PC-9 (cell line): ENCODE measurements around the gene DOHH. TPM values are rescaled to one million over a fixed set of nuclear protein-coding genes. Genes with fewer than 3 reads are reported as not detected.

ENCODE experiments used
- BruUV-seq: library from RNA; stranded (reverse); fragments of 400-500 nt; replicated peaks from 2 replicates; lab custom pipeline; 2021; lab: Mats Ljungman, UMichigan
- CTCF ChIA-PET: fragments of 300-600 bp; sonication (Branson Sonifier 250); formaldehyde crosslinking; loops from one replicate; lab custom pipeline; 2022; ENCODE audit warnings: antibody characterized with exemption; lab: Charles Lee
- POLR2A ChIA-PET: fragments of 300-600 bp; sonication (Branson Sonifier 250); formaldehyde crosslinking; loops from one replicate; lab custom pipeline; 2022; ENCODE audit warnings: antibody characterized with exemption; ENCODE audit not compliant: unreplicated experiment; lab: Charles Lee
- DNase-seq, 2 experiments: peaks; one replicate each; pipeline versions ENCODE4 v3.0.0 to v3.0.0-alpha.2; 2015 to 2022; ENCODE audit warnings: mixed read lengths in 1 of 2
- H2AFZ ChIP-seq: fragments of 200-600 bp; sonication (generic); 2 replicates; pipeline ENCODE4 v1.8.1; 2017; ENCODE audit warnings: antibody characterized with exemption
- H3F3A ChIP-seq: fragments of 200-600 bp; sonication (generic); 2 replicates; pipeline ENCODE4 v1.8.1; 2017; ENCODE audit warnings: antibody characterized with exemption, mild to moderate bottlenecking, low read depth; ENCODE audit not compliant: insufficient read depth
- H3K27ac ChIP-seq: fragments of 200-600 bp; sonication (generic); 2 replicates; pipeline ENCODE4 v1.6.1; 2016; ENCODE audit warnings: mixed run types
- H3K27me3 ChIP-seq: fragments of 200-600 bp; sonication (generic); 2 replicates; pipeline ENCODE4 v1.6.1; 2016; ENCODE audit warnings: low read depth, mixed run types; ENCODE audit not compliant: insufficient read depth
- H3K36me3 ChIP-seq: fragments of 200-600 bp; sonication (generic); 2 replicates; pipeline ENCODE4 v1.6.1; 2016; ENCODE audit warnings: low read depth, mixed run types
- H3K4me1 ChIP-seq: fragments of 200-600 bp; sonication (generic); replicated peaks from 2 replicates; pipeline ENCODE4 v1.6.1; 2016; ENCODE audit warnings: mixed run types; ENCODE audit not compliant: insufficient read depth
- H3K4me2 ChIP-seq: fragments of 200-600 bp; sonication (generic); 2 replicates; pipeline ENCODE4 v1.6.1; 2017; ENCODE audit warnings: mixed run types
- H3K4me3 ChIP-seq: fragments of 200-600 bp; sonication (generic); 2 replicates; pipeline ENCODE4 v1.6.1; 2016; ENCODE audit warnings: mixed run types
- H3K79me2 ChIP-seq: fragments of 200-600 bp; sonication (generic); 2 replicates; pipeline ENCODE4 v1.6.1; 2017; ENCODE audit warnings: low read depth, mixed run types
- H3K9me2 ChIP-seq: fragments of 200-600 bp; sonication (generic); 2 replicates; pipeline ENCODE4 v1.8.1; 2017; ENCODE audit warnings: mild to moderate bottlenecking; ENCODE audit not compliant: insufficient read depth
- H3K9me3 ChIP-seq: fragments of 200-600 bp; sonication (generic); 2 replicates; pipeline ENCODE4 v1.8.1; 2016; ENCODE audit warnings: low read depth; ENCODE audit not compliant: insufficient read depth
- H4K20me1 ChIP-seq: fragments of 200-600 bp; sonication (generic); 2 replicates; pipeline ENCODE4 v1.8.1; 2017; ENCODE audit not compliant: insufficient read depth
- EZH2 ChIP-seq: fragments of 200-600 bp; sonication (generic); IDR thresholded peaks from 2 replicates; pipeline ENCODE4 v1.8.0; 2017; ENCODE audit warnings: antibody characterized with exemption, low read depth
- intact Hi-C: fragments of 100-400 bp; cut with micrococcal nuclease; formaldehyde crosslinking; loops from one replicate; pipeline ENCODE4 v1.10.0; 2022; ENCODE audit not compliant: unreplicated experiment
- total RNA-seq: library from RNA; stranded (reverse); gene quantifications from 2 replicates; pipeline ENCODE4 v1.2.3, GENCODE V29; 2021
- TF ChIP-seq, protein P1 (sequence below): fragments of 200-600 bp; sonication (generic); conservative IDR thresholded peaks from 2 replicates; pipeline ENCODE4 v1.6.1; 2017; ENCODE audit warnings: mixed run types, antibody characterized with exemption, mild to moderate bottlenecking, moderate library complexity

The DOHH gene
- total RNA-seq, 1 experiment from 2014 or later = 7.7 TPM

- DNase-seq = no peak
- Histone ChIP-seq H4K20me1 (no peaks in the 10 kb centered on the region), H2AFZ (no peak overlapping the region), H3K4me2 (no peak overlapping the region), H3K4me3 (no peak overlapping the region), H3K27me3 (no peaks in the 10 kb centered on the region), H3K9me3 (no peaks in the 10 kb centered on the region), H3K36me3 (no peaks in the 10 kb centered on the region), H3F3A (no peaks in the 10 kb centered on the region), H3K27ac (no peak overlapping the region), H3K79me2 (peaks cover 5% of the 10 kb centered on the region; the same call in 1 of the 2 replicates), H3K4me1 (no peaks in the 10 kb centered on the region), H3K9me2 (no peaks in the 10 kb centered on the region)
- TF ChIP-seq, protein P1, sequence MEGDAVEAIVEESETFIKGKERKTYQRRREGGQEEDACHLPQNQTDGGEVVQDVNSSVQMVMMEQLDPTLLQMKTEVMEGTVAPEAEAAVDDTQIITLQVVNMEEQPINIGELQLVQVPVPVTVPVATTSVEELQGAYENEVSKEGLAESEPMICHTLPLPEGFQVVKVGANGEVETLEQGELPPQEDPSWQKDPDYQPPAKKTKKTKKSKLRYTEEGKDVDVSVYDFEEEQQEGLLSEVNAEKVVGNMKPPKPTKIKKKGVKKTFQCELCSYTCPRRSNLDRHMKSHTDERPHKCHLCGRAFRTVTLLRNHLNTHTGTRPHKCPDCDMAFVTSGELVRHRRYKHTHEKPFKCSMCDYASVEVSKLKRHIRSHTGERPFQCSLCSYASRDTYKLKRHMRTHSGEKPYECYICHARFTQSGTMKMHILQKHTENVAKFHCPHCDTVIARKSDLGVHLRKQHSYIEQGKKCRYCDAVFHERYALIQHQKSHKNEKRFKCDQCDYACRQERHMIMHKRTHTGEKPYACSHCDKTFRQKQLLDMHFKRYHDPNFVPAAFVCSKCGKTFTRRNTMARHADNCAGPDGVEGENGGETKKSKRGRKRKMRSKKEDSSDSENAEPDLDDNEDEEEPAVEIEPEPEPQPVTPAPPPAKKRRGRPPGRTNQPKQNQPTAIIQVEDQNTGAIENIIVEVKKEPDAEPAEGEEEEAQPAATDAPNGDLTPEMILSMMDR = no peak
- no peak for TF ChIP-seq EZH2
- intact Hi-C loops = no loop called here
- ChIA-PET POLR2A (no interaction called here), CTCF (no interaction called here)
- BruUV-seq = no TSS peak
Observed at GRCh38 chr19:3524078-3524842, 23.8 kb upstream of the DOHH start.

- no peak overlapping the region for H3K4me2 ChIP-seq
- TF ChIP-seq, protein P1 = no peak
- no peak for TF ChIP-seq EZH2
- intact Hi-C loops = no loop called here
- H3K4me3 ChIP-seq = no peak overlapping the region
- POLR2A ChIA-PET = no interaction called here
- no peak overlapping the region for H2AFZ ChIP-seq
- no TSS peak for BruUV-seq
- no peaks in the 10 kb centered on the region for H3K36me3 ChIP-seq
- no peak overlapping the region for H3K27ac ChIP-seq
- no peak for DNase-seq
- no peaks in the 10 kb centered on the region for H4K20me1 ChIP-seq
- H3K79me2 ChIP-seq = peaks cover 5% of the 10 kb centered on the region; the same call in 1 of the 2 replicates
- CTCF ChIA-PET = no interaction called here
- no peaks in the 10 kb centered on the region for H3K27me3 ChIP-seq
- H3K4me1 ChIP-seq = no peaks in the 10 kb centered on the region
- H3F3A ChIP-seq = no peaks in the 10 kb centered on the region
- no peaks in the 10 kb centered on the region for H3K9me3 ChIP-seq
- H3K9me2 ChIP-seq = no peaks in the 10 kb centered on the region
Observed at GRCh38 chr19:3523361-3524077, 23.0 kb upstream of the DOHH start.

DNA sequence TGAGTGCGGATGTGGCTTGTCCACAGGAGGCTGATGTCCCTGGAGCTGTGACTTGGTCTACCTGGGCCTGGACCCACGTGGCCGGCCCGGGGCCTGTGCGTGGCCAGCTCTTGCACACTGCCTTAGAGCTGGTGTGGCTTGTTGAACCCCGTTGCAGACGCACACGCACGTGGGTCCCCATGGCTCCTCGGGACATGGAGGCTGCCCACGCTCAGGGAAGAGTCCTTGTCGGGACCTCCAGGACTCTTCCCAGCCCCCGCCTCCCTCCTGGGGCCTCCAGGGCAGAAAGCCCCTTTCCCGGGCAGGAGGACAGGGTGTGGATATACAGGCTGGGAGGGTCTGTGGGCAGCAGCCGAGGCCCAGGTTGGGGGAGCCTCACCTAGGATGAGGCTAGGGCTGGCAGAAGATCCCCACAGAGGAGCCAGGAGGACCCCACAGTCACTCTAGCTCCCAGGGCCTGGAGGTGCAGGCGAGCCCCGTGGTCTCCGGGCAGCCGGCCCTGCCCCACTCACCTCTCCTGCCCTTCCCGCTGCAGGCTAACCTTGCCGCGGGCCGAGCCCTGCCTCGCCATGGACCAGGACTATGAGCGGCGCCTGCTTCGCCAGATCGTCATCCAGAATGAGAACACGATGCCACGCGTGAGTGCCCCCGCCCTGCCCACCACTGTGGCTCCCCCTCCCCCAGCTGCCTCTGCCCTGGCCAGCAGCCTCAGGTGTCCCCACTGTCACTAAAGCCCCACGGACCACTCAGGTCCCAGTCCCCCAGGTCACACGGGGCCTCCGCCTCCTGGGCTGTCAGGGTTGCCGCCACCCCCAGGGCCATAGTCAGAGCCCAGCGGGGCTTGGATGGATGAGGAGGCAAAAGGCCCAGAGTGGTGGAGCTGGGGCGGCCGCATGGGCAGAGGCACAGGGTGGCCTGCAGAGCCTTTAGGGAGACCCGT lies 22.2 kb upstream of the DOHH start:
- Histone ChIP-seq H3K4me1 (no peaks in the 10 kb centered on the region), H3F3A (no peaks in the 10 kb centered on the region), H3K79me2 (peaks cover 9% of the 10 kb centered on the region; the same call in 1 of the 2 replicates), H3K27me3 (no peaks in the 10 kb centered on the region), H3K36me3 (no peaks in the 10 kb centered on the region), H2AFZ (no peak overlapping the region), H3K4me3 (no peak overlapping the region), H3K4me2 (no peak overlapping the region), H3K27ac (no peak overlapping the region), H3K9me3 (no peaks in the 10 kb centered on the region), H3K9me2 (no peaks in the 10 kb centered on the region), H4K20me1 (peaks cover 5% of the 10 kb centered on the region; the same call in 1 of the 2 replicates)
- intact Hi-C loops = no loop called here
- TF ChIP-seq, protein P1 = no peak
- TF ChIP-seq EZH2 = no peak
- POLR2A ChIA-PET = no interaction called here
- no peak for DNase-seq
- BruUV-seq = no TSS peak
- CTCF ChIA-PET = no interaction called here
